Nephron (organoid): ENCODE measurements around the gene DUSP28.

Source experiments
- H3K27ac Mint-ChIP-seq, 3 experiments: 2 replicates each; pipeline ENCODE4 v1.8.0; 2020; ENCODE audit warnings: mixed read lengths in 3 of 3, mild to moderate bottlenecking in 2 of 3, moderate library complexity in 1 of 3
- H3K27me3 Mint-ChIP-seq: 2 replicates; pipeline ENCODE4 v1.8.0; 2021; ENCODE audit warnings: low read depth, mild to moderate bottlenecking, moderate library complexity, mixed read lengths
- H3K36me3 Mint-ChIP-seq: 2 replicates; pipeline ENCODE4 v1.8.0; 2020; ENCODE audit warnings: low read depth, mixed read lengths
- H3K4me1 Mint-ChIP-seq: 2 replicates; pipeline ENCODE4 v1.8.0; 2020; ENCODE audit warnings: mixed read lengths
- H3K4me3 Mint-ChIP-seq, 3 experiments: 2 replicates each; pipeline ENCODE4 v1.8.0; 2020; ENCODE audit warnings: mild to moderate bottlenecking in 3 of 3, mixed read lengths in 3 of 3, moderate library complexity in 2 of 3
- H3K9me3 Mint-ChIP-seq: 2 replicates; pipeline ENCODE4 v1.8.0; 2020; ENCODE audit warnings: mixed read lengths
- TF ChIP-seq, protein P1 (sequence below), 3 experiments: fragments of 200-600 bp; sonication (generic); IDR thresholded peaks; one replicate each; pipeline ENCODE4 v1.5.0; 2021; ENCODE audit warnings: antibody characterized with exemption in 3 of 3; ENCODE audit not compliant: unreplicated experiment in 3 of 3

DUSP28 gene

DNA sequence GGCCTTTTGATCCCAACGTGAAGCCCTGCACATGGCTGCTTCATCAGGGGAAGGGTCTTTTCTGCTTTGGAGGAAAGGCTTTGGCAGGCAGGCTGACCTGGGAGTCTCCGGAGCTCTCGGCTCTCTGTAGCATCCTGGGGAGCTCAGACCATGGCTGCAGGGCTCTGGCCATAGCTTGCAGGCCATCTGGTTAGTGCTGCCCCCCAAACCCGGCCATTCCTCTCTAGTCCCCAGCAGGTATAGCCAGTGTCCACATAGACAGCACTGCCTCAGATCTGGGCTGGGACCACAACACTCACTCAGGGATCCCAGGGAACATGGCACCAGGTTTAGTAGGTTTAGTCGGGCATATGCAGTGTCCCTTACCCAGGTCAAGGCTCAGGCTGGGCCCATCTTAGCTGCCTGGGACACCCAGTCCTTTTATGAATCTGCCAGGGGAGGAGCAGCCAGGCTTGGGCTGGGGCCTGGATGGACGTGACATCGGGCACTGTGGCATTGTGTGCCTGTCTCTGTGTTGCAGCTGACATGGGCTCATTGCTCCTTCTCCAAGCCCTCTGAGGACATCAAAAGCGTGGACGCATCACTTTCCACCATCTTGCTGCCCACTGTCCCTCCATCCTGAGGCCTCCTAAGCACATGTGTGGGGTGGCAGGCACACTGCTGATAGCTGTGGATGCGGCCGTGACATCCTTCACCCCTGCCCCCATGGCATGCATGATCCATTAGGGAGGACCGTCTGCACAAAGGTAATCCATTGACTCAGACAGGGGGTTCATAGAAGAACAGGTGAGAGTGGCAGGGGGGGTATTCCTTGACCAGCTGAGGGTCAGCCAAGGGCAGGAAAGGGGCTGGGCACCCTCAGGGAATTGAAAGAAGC lies 45.9 kb downstream of the DUSP28 start:
- TF ChIP-seq, protein P1, sequence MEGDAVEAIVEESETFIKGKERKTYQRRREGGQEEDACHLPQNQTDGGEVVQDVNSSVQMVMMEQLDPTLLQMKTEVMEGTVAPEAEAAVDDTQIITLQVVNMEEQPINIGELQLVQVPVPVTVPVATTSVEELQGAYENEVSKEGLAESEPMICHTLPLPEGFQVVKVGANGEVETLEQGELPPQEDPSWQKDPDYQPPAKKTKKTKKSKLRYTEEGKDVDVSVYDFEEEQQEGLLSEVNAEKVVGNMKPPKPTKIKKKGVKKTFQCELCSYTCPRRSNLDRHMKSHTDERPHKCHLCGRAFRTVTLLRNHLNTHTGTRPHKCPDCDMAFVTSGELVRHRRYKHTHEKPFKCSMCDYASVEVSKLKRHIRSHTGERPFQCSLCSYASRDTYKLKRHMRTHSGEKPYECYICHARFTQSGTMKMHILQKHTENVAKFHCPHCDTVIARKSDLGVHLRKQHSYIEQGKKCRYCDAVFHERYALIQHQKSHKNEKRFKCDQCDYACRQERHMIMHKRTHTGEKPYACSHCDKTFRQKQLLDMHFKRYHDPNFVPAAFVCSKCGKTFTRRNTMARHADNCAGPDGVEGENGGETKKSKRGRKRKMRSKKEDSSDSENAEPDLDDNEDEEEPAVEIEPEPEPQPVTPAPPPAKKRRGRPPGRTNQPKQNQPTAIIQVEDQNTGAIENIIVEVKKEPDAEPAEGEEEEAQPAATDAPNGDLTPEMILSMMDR (IDR thresholded peaks at IDR 0.05; ENCODE audit: unreplicated experiment in 3 of 3) = no peak
- Mint-ChIP-seq H3K4me3 (no peak overlapping the region), H3K27me3 (peaks cover 4% of the 10 kb centered on the region), H3K4me1 (peaks cover 8% of the 10 kb centered on the region), H3K27ac (no peak overlapping the region), H3K36me3 (peaks cover under 1% of the 10 kb centered on the region), H3K9me3 (no peaks in the 10 kb centered on the region)

DNA sequence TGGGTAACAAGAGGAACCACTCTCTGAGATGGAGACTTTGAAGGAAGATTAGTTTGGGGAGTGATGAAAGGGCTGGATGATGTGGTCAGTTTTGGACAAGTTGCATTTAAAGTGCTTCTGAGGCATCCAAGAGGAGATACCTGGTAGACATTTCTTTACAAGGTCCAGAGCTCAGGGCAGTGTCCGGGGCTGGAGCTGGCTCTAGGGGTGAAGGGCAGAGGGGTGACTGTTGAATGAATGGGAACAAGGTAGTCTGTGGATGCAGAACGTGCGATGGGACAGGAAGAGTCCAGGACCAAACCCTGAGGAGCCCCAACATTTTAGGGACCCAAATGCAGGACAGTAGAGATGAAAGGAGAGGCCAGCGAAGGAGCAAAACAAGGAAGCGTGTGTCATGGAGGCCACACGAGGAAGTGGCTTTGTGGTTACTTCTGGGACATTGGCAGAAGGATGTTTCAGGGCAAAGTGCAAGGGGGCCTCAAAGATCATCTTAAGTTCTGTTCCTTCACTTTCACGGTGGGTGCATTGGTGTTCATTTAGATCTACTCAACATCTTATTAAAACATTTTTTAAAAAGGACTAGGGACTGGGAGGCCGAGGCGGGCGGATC lies 51.5 kb downstream of the DUSP28 start:
- no peak overlapping the region for H3K27ac Mint-ChIP-seq
- H3K9me3 Mint-ChIP-seq = peaks cover 2% of the 10 kb centered on the region
- TF ChIP-seq, protein P1 (IDR thresholded peaks at IDR 0.05; ENCODE audit: unreplicated experiment in 3 of 3) = no peak
- peaks cover 10% of the 10 kb centered on the region for H3K36me3 Mint-ChIP-seq
- peaks cover 18% of the 10 kb centered on the region for H3K4me1 Mint-ChIP-seq
- H3K27me3 Mint-ChIP-seq = peaks cover 4% of the 10 kb centered on the region
- H3K4me3 Mint-ChIP-seq = no peak overlapping the region
